ENCODE results near the gene FBLN2. TPM values are rescaled to one million over a fixed set of nuclear protein-coding genes. Genes with fewer than 3 reads are reported as not detected.

Gene FBLN2
- total RNA-seq, 4 donors from 2014 or later = 20.6 to 51.2 (median 32.8) TPM

DNA sequence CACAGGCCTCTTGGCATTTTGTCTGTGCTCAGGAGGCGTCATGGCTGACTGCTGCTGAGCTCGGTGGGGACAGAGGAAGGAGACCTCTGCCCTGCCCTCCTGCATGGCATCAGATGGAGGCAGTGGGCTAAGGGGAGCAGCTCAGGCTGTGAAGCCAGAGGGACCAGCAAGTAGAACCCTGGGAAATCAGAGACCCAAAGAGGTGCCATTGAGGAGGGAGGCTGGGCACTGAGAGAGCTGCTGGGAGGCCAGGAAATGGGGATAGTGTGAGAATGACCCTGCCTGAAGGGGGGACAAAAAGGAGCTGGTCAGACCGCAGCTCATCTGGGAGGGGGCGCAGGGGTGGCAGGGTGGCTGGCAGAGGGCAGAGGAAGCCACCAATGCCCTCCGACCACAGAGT lies 136.8 kb downstream of the FBLN2 start:
- no peak for DNase-seq
- no peak overlapping the region for H3K27ac ChIP-seq
- no peaks in the 10 kb centered on the region for H3K4me1 ChIP-seq
- H3K9me3 ChIP-seq = no peaks in the 10 kb centered on the region
- no peak overlapping the region for H3K4me3 ChIP-seq
- no peaks in the 10 kb centered on the region for H3K27me3 ChIP-seq
- H3K36me3 ChIP-seq = no peaks in the 10 kb centered on the region
- TF ChIP-seq, protein P1, sequence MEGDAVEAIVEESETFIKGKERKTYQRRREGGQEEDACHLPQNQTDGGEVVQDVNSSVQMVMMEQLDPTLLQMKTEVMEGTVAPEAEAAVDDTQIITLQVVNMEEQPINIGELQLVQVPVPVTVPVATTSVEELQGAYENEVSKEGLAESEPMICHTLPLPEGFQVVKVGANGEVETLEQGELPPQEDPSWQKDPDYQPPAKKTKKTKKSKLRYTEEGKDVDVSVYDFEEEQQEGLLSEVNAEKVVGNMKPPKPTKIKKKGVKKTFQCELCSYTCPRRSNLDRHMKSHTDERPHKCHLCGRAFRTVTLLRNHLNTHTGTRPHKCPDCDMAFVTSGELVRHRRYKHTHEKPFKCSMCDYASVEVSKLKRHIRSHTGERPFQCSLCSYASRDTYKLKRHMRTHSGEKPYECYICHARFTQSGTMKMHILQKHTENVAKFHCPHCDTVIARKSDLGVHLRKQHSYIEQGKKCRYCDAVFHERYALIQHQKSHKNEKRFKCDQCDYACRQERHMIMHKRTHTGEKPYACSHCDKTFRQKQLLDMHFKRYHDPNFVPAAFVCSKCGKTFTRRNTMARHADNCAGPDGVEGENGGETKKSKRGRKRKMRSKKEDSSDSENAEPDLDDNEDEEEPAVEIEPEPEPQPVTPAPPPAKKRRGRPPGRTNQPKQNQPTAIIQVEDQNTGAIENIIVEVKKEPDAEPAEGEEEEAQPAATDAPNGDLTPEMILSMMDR (IDR thresholded peaks at IDR 0.05) = no peak
- TF ChIP-seq POLR2A (IDR thresholded peaks at IDR 0.05) = no peak

DNA sequence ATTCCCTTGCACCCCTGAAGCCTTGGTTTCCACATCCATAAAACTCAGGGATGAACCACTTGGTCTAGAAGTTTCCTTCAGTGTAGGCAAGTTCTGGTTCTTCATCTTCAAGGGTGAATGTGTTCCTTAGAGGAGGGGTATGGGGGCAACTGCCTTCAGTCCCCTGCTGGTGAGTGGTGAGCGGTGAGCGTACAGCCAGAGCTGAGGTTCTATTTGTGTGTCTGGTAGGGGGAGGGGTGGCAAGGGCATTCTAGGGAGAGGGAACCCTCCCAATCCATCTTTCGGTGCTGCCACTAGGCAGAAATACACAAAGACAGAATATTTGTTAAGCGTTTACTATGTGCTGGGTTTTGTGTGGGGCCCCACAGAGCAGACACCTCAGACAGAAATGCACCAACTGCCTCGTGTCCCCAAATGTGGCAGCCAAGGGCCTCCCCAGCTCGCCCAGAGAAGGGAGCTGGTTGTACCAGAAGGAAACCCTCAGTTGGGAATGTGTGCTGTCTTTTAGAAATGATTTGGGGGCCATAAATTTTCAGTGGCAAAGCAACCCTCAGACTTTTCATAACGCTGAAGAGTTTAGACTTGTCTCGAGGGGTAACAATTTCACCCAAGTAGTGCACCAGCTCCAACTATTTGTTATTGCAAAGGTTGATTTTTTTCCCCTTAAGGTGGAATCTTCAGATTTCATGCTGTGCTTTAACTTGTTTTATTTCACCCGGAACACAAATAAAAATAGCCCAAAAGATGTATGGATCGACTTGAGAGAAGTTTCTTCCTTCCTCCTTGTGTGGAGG lies 137.6 kb downstream of the FBLN2 start:
- Histone ChIP-seq H3K4me1 (no peaks in the 10 kb centered on the region), H3K27me3 (no peaks in the 10 kb centered on the region), H3K9me3 (no peaks in the 10 kb centered on the region), H3K4me3 (no peak overlapping the region), H3K27ac (no peak overlapping the region), H3K36me3 (no peaks in the 10 kb centered on the region)
- DNase-seq = no peak
- no peak for TF ChIP-seq POLR2A (IDR thresholded peaks at IDR 0.05)
- TF ChIP-seq, protein P1 (IDR thresholded peaks at IDR 0.05) = no peak

DNA sequence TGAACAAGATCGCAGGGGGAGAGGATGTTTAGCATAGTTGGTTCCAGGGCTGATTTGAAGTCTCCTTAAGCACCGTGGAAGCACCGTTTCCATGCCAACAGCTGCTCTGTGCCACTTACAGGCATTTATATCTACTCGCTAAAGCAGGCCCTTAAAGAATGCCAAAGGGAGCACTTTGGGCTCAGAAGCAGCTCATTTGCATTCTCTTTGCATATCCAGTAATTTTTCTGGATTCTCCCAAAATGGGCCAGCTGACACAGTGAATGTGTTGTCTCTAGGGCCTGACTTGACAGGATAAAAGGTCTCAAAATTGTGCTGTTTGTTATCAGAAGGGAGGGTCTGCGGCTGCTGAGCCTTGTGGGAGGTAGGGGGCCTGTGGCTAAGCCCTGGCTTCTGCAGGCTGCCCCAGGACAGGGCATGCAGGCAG lies 138.6 kb downstream of the FBLN2 start:
- Histone ChIP-seq H3K9me3 (no peaks in the 10 kb centered on the region), H3K4me3 (no peak overlapping the region), H3K4me1 (no peaks in the 10 kb centered on the region), H3K27me3 (no peaks in the 10 kb centered on the region), H3K36me3 (no peaks in the 10 kb centered on the region), H3K27ac (no peak overlapping the region)
- no peak for TF ChIP-seq POLR2A (IDR thresholded peaks at IDR 0.05)
- TF ChIP-seq, protein P1 (IDR thresholded peaks at IDR 0.05) = no peak
- DNase-seq = no peak

Other genes starting within 250 kb of the FBLN2 start
- gene NUP210, start 128.8 kb upstream of the FBLN2 start, total RNA-seq = 10 to 100 TPM; 11.6 to 81.7 (median 29.8) TPM
- 10 to 100 TPM; 17.7 to 28.5 (median 21.3) TPM for gene HDAC11, start 68.8 kb upstream of the FBLN2 start, total RNA-seq

Measured in Peyer's patch (tissue), 4 donors.